ENCODE data around the gene RTTN. TPM values are rescaled to one million over a fixed set of nuclear protein-coding genes. Genes with fewer than 3 reads are reported as not detected.
A peak's percentile ranks its signal among the peaks of the same experiment; 100 is the strongest.

The RTTN gene
- total RNA-seq, 1 experiment from 2014 or later: 25.9 TPM

- Histone ChIP-seq H3K36me3 (ENCODE audit: insufficient read depth, low read length, poor library complexity, severe bottlenecking) (peaks cover 8% of the 10 kb centered on the region), H3K4me1 (ENCODE audit: insufficient read depth, low read length, poor library complexity, severe bottlenecking) (no peaks in the 10 kb centered on the region), H3K27ac (ENCODE audit: low read depth, low read length, poor library complexity, severe bottlenecking) (no peak overlapping the region), H3K4me3 (ENCODE audit: low read depth, low read length, poor library complexity, severe bottlenecking) (no peak overlapping the region), H3K27me3 (replicated peaks; ENCODE audit: insufficient read depth, low read depth, low read length, poor library complexity) (no peaks in the 10 kb centered on the region), H3K9me3 (ENCODE audit: low read depth, low read length, poor library complexity, severe bottlenecking) (no peaks in the 10 kb centered on the region)
- TF ChIP-seq EZH2 (IDR thresholded peaks at IDR 0.05; ENCODE audit: borderline replicate concordance, low read depth, low read length, poor library complexity, severe bottlenecking): no peak
- TF ChIP-seq CTCF (conservative IDR thresholded peaks at IDR 0.05; ENCODE audit: low read depth, low read length): no peak
- ChIA-PET POLR2A (ENCODE audit: low non-redundant PET) (no interaction called here), CTCF (no interaction called here)
- BruUV-seq (replicated peaks): no TSS peak
- DNase-seq (ENCODE audit: low spot score): no peak
- intact Hi-C loops (cut with micrococcal nuclease; ENCODE audit: unreplicated experiment): no loop called here
These were observed 22.9 kb downstream of the RTTN start for GRCh38 chr18:70182548-70182947.

- BruUV-seq (replicated peaks): no TSS peak
- DNase-seq (ENCODE audit: low spot score): no peak
- POLR2A ChIA-PET (ENCODE audit: low non-redundant PET): no interaction called here
- Histone ChIP-seq H3K4me3 (ENCODE audit: low read depth, low read length, poor library complexity, severe bottlenecking) (no peak overlapping the region), H3K36me3 (ENCODE audit: insufficient read depth, low read length, poor library complexity, severe bottlenecking) (peaks cover 8% of the 10 kb centered on the region), H3K9me3 (ENCODE audit: low read depth, low read length, poor library complexity, severe bottlenecking) (no peaks in the 10 kb centered on the region), H3K27ac (ENCODE audit: low read depth, low read length, poor library complexity, severe bottlenecking) (no peak overlapping the region), H3K4me1 (ENCODE audit: insufficient read depth, low read length, poor library complexity, severe bottlenecking) (no peaks in the 10 kb centered on the region), H3K27me3 (replicated peaks; ENCODE audit: insufficient read depth, low read depth, low read length, poor library complexity) (no peaks in the 10 kb centered on the region)
- intact Hi-C loops (cut with micrococcal nuclease; ENCODE audit: unreplicated experiment): no loop called here
- CTCF ChIA-PET: no interaction called here
- TF ChIP-seq EZH2 (IDR thresholded peaks at IDR 0.05; ENCODE audit: borderline replicate concordance, low read depth, low read length, poor library complexity, severe bottlenecking) (no peak), CTCF (conservative IDR thresholded peaks at IDR 0.05; ENCODE audit: low read depth, low read length) (no peak)
These were observed 23.8 kb downstream of the RTTN start for GRCh38 chr18:70181725-70182124.

- H3K27ac ChIP-seq (ENCODE audit: low read depth, low read length, poor library complexity, severe bottlenecking): no peak overlapping the region
- peak; percentile 24 for DNase-seq (ENCODE audit: low spot score)
- CTCF ChIA-PET: no interaction called here
- no peaks in the 10 kb centered on the region for H3K27me3 ChIP-seq (replicated peaks; ENCODE audit: insufficient read depth, low read depth, low read length, poor library complexity)
- no peak overlapping the region for H3K4me3 ChIP-seq (ENCODE audit: low read depth, low read length, poor library complexity, severe bottlenecking)
- intact Hi-C loops (cut with micrococcal nuclease; ENCODE audit: unreplicated experiment): no loop called here
- H3K9me3 ChIP-seq (ENCODE audit: low read depth, low read length, poor library complexity, severe bottlenecking): no peaks in the 10 kb centered on the region
- BruUV-seq (replicated peaks): no TSS peak
- no peak for TF ChIP-seq EZH2 (IDR thresholded peaks at IDR 0.05; ENCODE audit: borderline replicate concordance, low read depth, low read length, poor library complexity, severe bottlenecking)
- TF ChIP-seq CTCF (conservative IDR thresholded peaks at IDR 0.05; ENCODE audit: low read depth, low read length): no peak
- peaks cover 5% of the 10 kb centered on the region for H3K36me3 ChIP-seq (ENCODE audit: insufficient read depth, low read length, poor library complexity, severe bottlenecking)
- H3K4me1 ChIP-seq (ENCODE audit: insufficient read depth, low read length, poor library complexity, severe bottlenecking): no peaks in the 10 kb centered on the region
- POLR2A ChIA-PET (ENCODE audit: low non-redundant PET): no interaction called here
These were observed 24.5 kb downstream of the RTTN start for GRCh38 chr18:70181015-70181414.
